Karpas-422 (cell line): ENCODE measurements around the gene SCGB1D1. TPM values are rescaled to one million over a fixed set of nuclear protein-coding genes. Genes with fewer than 3 reads are reported as not detected.

ENCODE experiments used
- DNase-seq: peaks from one replicate; pipeline ENCODE4 v3.0.0-alpha.2; 2015
- H2AFZ ChIP-seq: fragments of 200-600 bp; sonication (generic); 2 replicates; pipeline ENCODE4 v1.6.1; 2014; ENCODE audit warnings: antibody characterized with exemption, low read length, mixed read lengths
- H3K27ac ChIP-seq: fragments of 200-600 bp; sonication (generic); 2 replicates; pipeline ENCODE4 v1.5.1; 2014; ENCODE audit warnings: mild to moderate bottlenecking, low read length, moderate library complexity
- H3K27me3 ChIP-seq: fragments of 200-600 bp; sonication (generic); 2 replicates; pipeline ENCODE4 v1.6.1; 2014; ENCODE audit warnings: low read length, mixed read lengths
- H3K36me3 ChIP-seq: fragments of 200-600 bp; sonication (generic); 2 replicates; pipeline ENCODE4 v1.6.1; 2014; ENCODE audit warnings: low read length, mixed read lengths; ENCODE audit not compliant: insufficient read depth
- H3K4me1 ChIP-seq: fragments of 200-600 bp; sonication (generic); 2 replicates; pipeline ENCODE4 v1.6.1; 2014; ENCODE audit warnings: mild to moderate bottlenecking, low read length, mixed read lengths
- H3K4me2 ChIP-seq: fragments of 200-600 bp; sonication (generic); 2 replicates; pipeline ENCODE4 v1.6.1; 2014; ENCODE audit warnings: low read length, low read depth, mild to moderate bottlenecking; ENCODE audit not compliant: poor library complexity, severe bottlenecking
- H3K4me3 ChIP-seq: fragments of 200-600 bp; sonication (generic); 2 replicates; pipeline ENCODE4 v1.5.1; 2014; ENCODE audit warnings: mild to moderate bottlenecking, antibody characterized with exemption, low read length, mixed read lengths
- H3K79me2 ChIP-seq: fragments of 200-600 bp; sonication (generic); 2 replicates; pipeline ENCODE4 v1.6.1; 2014; ENCODE audit warnings: mild to moderate bottlenecking, low read length, mixed read lengths
- H3K9ac ChIP-seq: fragments of 200-600 bp; sonication (generic); 2 replicates; pipeline ENCODE4 v1.6.0; 2014; ENCODE audit warnings: low read length
- H3K9me2 ChIP-seq: fragments of 200-600 bp; sonication (generic), shearing (Covaris generic); replicated peaks from 2 replicates; pipeline ENCODE4 v1.6.0; 2014; ENCODE audit warnings: mild to moderate bottlenecking, low read length, moderate library complexity; ENCODE audit not compliant: insufficient read depth
- H3K9me3 ChIP-seq: fragments of 300-700, 200-600 bp; sonication (generic); 2 replicates; pipeline ENCODE4 v1.6.1; 2014; ENCODE audit warnings: low read length, mixed read lengths
- H4K20me1 ChIP-seq: fragments of 200-600 bp; sonication (generic); 2 replicates; pipeline ENCODE4 v1.6.1; 2014; ENCODE audit warnings: mild to moderate bottlenecking, antibody characterized with exemption, low read length, low read depth; ENCODE audit not compliant: insufficient read depth
- total RNA-seq: library from RNA; depleted of rRNA; stranded (reverse); fragments of >200 nt; shearing (Covaris generic); gene quantifications from 2 replicates; pipeline ENCODE4 v1.2.3, GENCODE V29; 2014; ENCODE audit warnings: low replicate concordance

Gene SCGB1D1
- total RNA-seq, 1 experiment from 2014 or later = not detected

DNA sequence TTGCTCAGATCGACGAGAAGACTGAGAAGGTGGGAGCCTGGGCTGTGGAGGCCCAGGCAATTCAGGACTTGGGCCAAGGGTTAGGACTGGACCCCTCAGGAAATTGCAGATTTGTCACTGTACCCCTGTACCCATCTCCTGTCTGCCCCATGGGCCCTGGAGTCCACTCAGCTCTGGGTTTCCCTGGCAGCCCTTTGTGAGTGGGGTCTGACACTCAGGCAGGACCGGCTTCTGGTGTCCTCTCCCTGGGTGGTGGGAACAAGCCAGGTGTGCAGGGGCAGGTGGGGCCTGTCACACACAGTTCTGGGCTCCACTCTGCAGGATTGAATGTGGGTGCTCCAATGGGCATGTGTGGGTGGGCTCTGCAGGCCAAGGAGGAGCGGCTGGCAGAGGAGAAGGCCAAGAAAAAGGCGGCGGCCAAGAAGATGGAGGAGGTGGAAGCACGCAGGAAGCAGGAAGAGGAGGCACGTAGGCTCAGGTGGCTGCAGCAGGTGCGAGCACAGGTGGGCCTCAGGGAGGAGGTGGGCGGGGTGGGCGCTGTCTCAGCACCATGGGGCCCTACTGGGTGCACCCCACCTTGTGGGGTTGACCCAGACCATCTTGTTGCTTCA, 44.6 kb upstream of the SCGB1D1 start:
- Histone ChIP-seq H3K9me3 (no peaks in the 10 kb centered on the region), H3K4me2 (no peak overlapping the region), H3K79me2 (no peaks in the 10 kb centered on the region), H4K20me1 (no peaks in the 10 kb centered on the region), H3K4me3 (no peak overlapping the region), H3K27me3 (no peaks in the 10 kb centered on the region), H2AFZ (no peak overlapping the region), H3K27ac (no peak overlapping the region), H3K36me3 (peaks cover 21% of the 10 kb centered on the region), H3K9ac (no peak overlapping the region), H3K4me1 (no peaks in the 10 kb centered on the region), H3K9me2 (no peaks in the 10 kb centered on the region)
- no peak for DNase-seq

- H3K9me2 ChIP-seq = no peaks in the 10 kb centered on the region
- H3K9ac ChIP-seq = no peak overlapping the region
- H3K4me3 ChIP-seq = no peak overlapping the region
- no peak for DNase-seq
- H3K9me3 ChIP-seq = no peaks in the 10 kb centered on the region
- no peaks in the 10 kb centered on the region for H3K27me3 ChIP-seq
- H4K20me1 ChIP-seq = no peaks in the 10 kb centered on the region
- H3K27ac ChIP-seq = no peak overlapping the region
- no peak overlapping the region for H3K4me2 ChIP-seq
- H3K36me3 ChIP-seq = peaks cover 26% of the 10 kb centered on the region
- H3K79me2 ChIP-seq = no peaks in the 10 kb centered on the region
- H2AFZ ChIP-seq = no peak overlapping the region
- H3K4me1 ChIP-seq = no peaks in the 10 kb centered on the region
These were observed 43.4 kb upstream of the SCGB1D1 start for GRCh38 chr11:62146476-62147200.

DNA sequence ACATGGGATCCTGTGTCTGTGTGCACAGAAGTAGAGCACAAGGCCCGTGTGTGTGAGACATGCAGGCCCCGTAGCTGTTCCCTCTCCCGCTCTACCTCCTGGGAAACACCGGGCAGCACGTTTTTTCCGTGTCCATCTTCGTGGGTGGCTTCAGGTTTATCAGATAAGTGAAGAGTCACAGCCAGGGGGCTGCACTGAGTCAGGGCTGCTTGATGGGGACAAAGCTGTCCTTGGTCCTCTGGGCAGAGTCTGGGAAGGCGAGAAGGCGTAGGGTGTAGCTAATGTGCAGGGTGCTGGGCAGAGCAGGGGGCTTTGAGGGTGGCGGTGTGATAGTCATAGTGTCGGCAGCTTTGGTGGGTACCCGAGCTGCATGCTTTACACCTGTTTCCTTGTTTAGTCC, 42.5 kb upstream of the SCGB1D1 start:
- Histone ChIP-seq H3K4me3 (no peak overlapping the region), H3K4me2 (no peak overlapping the region), H3K9me3 (no peaks in the 10 kb centered on the region), H3K4me1 (no peaks in the 10 kb centered on the region), H3K79me2 (no peaks in the 10 kb centered on the region), H3K27ac (no peak overlapping the region), H3K9ac (no peak overlapping the region), H4K20me1 (no peaks in the 10 kb centered on the region), H3K27me3 (no peaks in the 10 kb centered on the region), H2AFZ (no peak overlapping the region), H3K9me2 (no peaks in the 10 kb centered on the region), H3K36me3 (peaks cover 27% of the 10 kb centered on the region)
- no peak for DNase-seq

DNA sequence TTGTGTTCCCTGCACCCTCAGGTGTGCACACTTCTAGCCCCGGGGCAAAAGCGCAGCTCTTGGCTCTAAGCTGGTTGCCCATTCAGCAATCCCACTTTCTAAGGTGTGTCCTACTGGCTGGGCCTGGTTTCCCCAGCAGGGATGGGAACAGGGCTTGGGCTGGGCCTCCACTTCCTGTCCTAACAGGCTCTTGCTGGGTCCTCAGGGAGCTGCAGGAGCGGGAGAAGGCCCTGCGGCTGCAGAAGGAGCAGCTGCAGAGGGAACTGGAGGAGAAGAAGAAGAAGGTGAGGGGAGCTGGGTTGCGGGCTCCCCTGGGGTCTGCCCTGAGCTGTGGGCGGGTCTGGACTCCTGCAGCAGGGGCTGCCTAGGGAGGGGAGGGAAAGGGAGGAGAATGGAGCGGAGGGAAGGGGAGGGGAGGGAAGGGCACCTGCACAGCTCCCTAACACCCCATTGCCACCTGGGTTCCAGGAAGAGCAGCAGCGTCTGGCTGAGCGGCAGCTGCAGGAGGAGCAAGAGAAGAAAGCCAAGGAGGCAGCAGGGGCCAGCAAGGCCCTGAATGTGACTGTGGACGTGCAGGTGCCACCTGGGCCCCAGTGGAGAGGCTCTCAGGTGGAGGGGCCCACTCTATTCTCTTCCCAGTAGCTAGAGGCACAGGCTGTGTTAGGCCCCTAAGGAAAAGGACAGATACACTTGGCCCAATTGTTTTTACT, 41.6 kb upstream of the SCGB1D1 start:
- Histone ChIP-seq H3K9me3 (no peaks in the 10 kb centered on the region), H3K4me1 (no peaks in the 10 kb centered on the region), H3K79me2 (no peaks in the 10 kb centered on the region), H3K27me3 (no peaks in the 10 kb centered on the region), H3K9ac (no peak overlapping the region), H4K20me1 (0 out of 2 replicates have a peak, but pooled peaks cover 6% of the 10 kb centered on the region), H3K9me2 (no peaks in the 10 kb centered on the region), H2AFZ (no peak overlapping the region), H3K4me3 (no peak overlapping the region), H3K27ac (no peak overlapping the region), H3K4me2 (no peak overlapping the region), H3K36me3 (peaks cover 36% of the 10 kb centered on the region)
- no peak for DNase-seq

DNA sequence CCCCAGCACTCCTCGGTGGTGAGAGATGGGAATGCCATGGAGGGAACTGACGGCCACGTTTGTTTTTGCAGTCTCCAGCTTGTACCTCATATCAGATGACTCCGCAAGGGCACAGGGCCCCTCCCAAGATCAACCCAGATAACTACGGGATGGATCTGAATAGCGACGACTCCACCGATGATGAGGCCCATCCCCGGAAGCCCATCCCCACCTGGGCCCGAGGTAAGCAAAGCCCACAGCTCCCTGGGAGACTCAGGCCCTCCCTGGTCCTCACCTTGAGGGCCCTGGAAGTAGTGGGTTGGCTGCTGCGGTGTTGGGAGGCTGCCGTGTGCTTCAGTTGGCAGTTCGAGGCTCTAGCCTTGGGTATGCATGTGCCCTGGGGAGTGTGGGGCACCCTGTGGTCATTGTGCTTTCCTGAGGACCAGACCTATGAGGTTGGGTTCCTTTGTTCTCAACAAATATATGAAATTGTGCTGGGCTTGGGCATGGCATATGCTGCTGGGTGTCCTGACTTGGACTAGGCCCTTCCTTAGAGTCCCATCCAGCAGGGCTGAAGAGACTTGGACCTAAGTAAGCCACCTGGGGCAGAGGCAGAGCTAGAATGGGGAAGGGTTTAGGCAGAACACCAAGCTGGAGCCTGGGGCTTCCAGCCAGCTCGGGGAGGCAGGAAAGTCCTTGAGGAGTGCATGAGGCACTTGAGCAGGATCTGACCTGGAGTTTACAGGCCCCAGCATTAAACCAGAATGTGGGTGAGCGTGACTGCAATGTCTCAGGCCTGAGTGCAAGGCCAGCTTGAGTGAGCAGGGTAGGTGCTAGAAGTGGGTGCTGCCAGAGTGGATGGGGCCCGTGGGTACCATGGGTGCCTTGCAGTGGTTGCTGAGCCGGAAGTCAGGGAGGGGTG, 39.8 kb upstream of the SCGB1D1 start:
- peaks cover 36% of the 10 kb centered on the region for H3K36me3 ChIP-seq
- H2AFZ ChIP-seq = no peak overlapping the region

GRCh38 chr11:62150887-62151736, 38.9 kb upstream of the SCGB1D1 start:
- Histone ChIP-seq H3K9me3 (no peaks in the 10 kb centered on the region), H3K27ac (no peak overlapping the region), H3K9ac (no peak overlapping the region), H3K9me2 (no peaks in the 10 kb centered on the region), H3K4me3 (no peak overlapping the region), H3K79me2 (no peaks in the 10 kb centered on the region), H3K36me3 (peaks cover 36% of the 10 kb centered on the region), H2AFZ (no peak overlapping the region), H4K20me1 (0 out of 2 replicates have a peak, but pooled peaks cover 6% of the 10 kb centered on the region), H3K27me3 (no peaks in the 10 kb centered on the region), H3K4me2 (no peak overlapping the region), H3K4me1 (no peaks in the 10 kb centered on the region)
- no peak for DNase-seq

More for the DNA sequence above, 39.8 kb upstream of the SCGB1D1 start:
- no peak overlapping the region for H3K4me2 ChIP-seq
- 0 out of 2 replicates have a peak, but pooled peaks cover 6% of the 10 kb centered on the region for H4K20me1 ChIP-seq
- no peaks in the 10 kb centered on the region for H3K79me2 ChIP-seq
- H3K27me3 ChIP-seq = no peaks in the 10 kb centered on the region
- no peak overlapping the region for H3K27ac ChIP-seq
- DNase-seq = no peak
- no peaks in the 10 kb centered on the region for H3K9me3 ChIP-seq
- no peak overlapping the region for H3K9ac ChIP-seq
- no peaks in the 10 kb centered on the region for H3K4me1 ChIP-seq
- H3K4me3 ChIP-seq = no peak overlapping the region
- H3K9me2 ChIP-seq = no peaks in the 10 kb centered on the region

- no peak overlapping the region for H3K27ac ChIP-seq
- H2AFZ ChIP-seq = no peak overlapping the region
- H3K79me2 ChIP-seq = no peaks in the 10 kb centered on the region
- no peak overlapping the region for H3K4me2 ChIP-seq
- H3K27me3 ChIP-seq = no peaks in the 10 kb centered on the region
- no peak overlapping the region for H3K4me3 ChIP-seq
- no peak for DNase-seq
- no peaks in the 10 kb centered on the region for H3K9me2 ChIP-seq
- 0 out of 2 replicates have a peak, but pooled peaks cover 6% of the 10 kb centered on the region for H4K20me1 ChIP-seq
- H3K36me3 ChIP-seq = peaks cover 36% of the 10 kb centered on the region
- no peaks in the 10 kb centered on the region for H3K9me3 ChIP-seq
- no peak overlapping the region for H3K9ac ChIP-seq
- no peaks in the 10 kb centered on the region for H3K4me1 ChIP-seq
These were observed 38.3 kb upstream of the SCGB1D1 start for GRCh38 chr11:62151737-62152102.
